ENCODE measurements around the gene PLEKHM3.

Gene PLEKHM3

DNA sequence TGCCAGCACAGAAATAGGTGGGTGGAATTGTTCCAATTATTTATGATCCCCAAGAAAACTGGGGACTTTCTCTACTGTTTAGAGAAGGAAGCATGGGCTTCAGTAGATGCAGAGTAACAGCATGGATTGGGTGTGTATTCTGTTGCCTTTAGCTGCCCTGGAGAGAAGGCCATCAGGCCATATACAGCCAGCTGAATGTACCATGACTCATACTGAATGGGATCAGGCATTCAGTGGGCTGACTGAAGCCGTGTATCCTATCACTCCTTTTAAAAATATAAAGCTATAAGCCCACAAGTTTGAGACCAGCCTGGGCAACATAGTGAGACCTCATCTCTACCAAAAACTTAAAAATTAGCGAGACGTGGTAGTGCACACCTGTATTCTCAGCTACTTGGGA lies 16.7 kb upstream of the PLEKHM3 start:
- H3K9me2 ChIP-seq (replicated peaks; ENCODE audit: low read depth, low read length), result no peaks in the 10 kb centered on the region
- TF ChIP-seq EZH2phosphoT487 (IDR thresholded peaks at IDR 0.05; ENCODE audit: borderline replicate concordance), result no peak
- TF ChIP-seq, protein P1, sequence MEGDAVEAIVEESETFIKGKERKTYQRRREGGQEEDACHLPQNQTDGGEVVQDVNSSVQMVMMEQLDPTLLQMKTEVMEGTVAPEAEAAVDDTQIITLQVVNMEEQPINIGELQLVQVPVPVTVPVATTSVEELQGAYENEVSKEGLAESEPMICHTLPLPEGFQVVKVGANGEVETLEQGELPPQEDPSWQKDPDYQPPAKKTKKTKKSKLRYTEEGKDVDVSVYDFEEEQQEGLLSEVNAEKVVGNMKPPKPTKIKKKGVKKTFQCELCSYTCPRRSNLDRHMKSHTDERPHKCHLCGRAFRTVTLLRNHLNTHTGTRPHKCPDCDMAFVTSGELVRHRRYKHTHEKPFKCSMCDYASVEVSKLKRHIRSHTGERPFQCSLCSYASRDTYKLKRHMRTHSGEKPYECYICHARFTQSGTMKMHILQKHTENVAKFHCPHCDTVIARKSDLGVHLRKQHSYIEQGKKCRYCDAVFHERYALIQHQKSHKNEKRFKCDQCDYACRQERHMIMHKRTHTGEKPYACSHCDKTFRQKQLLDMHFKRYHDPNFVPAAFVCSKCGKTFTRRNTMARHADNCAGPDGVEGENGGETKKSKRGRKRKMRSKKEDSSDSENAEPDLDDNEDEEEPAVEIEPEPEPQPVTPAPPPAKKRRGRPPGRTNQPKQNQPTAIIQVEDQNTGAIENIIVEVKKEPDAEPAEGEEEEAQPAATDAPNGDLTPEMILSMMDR (conservative IDR thresholded peaks at IDR 0.05; ENCODE audit: low read length), result no peak
- no peak overlapping the region for H3K9ac ChIP-seq (ENCODE audit: low read depth, low read length, poor library complexity, severe bottlenecking)

DNA sequence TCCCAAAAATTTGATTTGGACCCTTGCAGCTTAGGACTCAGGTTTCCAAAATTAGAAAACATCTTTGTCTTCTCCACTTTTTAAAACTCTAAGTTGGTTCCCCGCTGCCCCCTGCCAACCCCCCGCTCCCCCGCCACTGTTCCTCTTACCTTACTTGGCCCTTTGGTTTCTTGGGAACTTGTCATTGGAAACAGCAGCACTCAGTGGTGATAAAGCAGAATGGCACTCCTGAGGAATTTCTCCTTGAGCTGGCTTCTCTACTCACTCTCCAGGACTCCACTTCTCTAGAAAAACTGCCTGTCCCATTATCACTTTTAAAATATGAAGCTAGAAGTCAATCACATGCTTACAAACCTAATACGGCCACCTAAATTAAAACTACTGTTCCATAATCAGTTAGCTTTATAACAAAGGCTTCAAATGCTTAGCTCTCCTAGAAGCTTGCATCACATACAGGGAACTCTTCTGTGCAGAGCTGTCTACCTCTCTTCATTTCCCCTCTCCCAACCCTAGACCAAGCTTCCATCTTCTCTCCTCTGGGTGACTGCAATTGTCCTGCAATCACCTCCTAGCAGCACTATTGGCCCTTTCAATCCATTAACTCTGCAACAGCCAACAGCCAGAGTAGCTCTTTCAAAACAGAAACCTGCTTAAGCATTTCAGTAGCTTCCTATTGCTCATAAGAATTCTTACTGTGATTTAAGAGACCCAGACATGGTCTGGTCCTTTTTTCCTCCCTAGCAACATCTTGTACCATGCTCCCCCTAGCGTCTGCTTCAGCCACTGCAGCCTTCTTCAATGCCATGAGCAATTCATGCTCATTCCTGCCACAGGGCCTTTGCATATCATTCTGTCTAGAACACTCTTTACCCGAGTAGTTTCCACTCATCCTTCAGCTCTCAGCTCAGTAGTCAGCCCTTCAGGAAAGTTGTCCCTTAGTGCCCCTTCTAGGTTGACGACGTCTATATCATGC lies 15.2 kb upstream of the PLEKHM3 start:
- no peak overlapping the region for H3K4me3 ChIP-seq (ENCODE audit: low read length, poor library complexity, severe bottlenecking)
- H3F3A ChIP-seq (ENCODE audit: low read depth), result no peaks in the 10 kb centered on the region
- no peaks in the 10 kb centered on the region for H3K4me1 ChIP-seq (ENCODE audit: insufficient read depth, low read length, poor library complexity, severe bottlenecking)

More for the DNA sequence above, 16.7 kb upstream of the PLEKHM3 start:
- Histone ChIP-seq H3K27me3 (ENCODE audit: insufficient read depth, low read length, poor library complexity, severe bottlenecking) (no peaks in the 10 kb centered on the region), H3K9me3 (ENCODE audit: insufficient read depth, low read depth, low read length) (no peaks in the 10 kb centered on the region), H3K36me3 (ENCODE audit: insufficient read depth, low read length) (no peaks in the 10 kb centered on the region), H2AFZ (ENCODE audit: low read length) (no peak overlapping the region), H3F3A (ENCODE audit: low read depth) (no peaks in the 10 kb centered on the region), H3K79me2 (ENCODE audit: insufficient read depth, low read length) (no peaks in the 10 kb centered on the region), H4K20me1 (ENCODE audit: insufficient read depth, low read length, poor library complexity, severe bottlenecking) (no peaks in the 10 kb centered on the region), H3K4me2 (ENCODE audit: low read depth, low read length, poor library complexity, severe bottlenecking) (no peak overlapping the region), H3K4me1 (ENCODE audit: insufficient read depth, low read length, poor library complexity, severe bottlenecking) (no peaks in the 10 kb centered on the region), H3K4me3 (ENCODE audit: low read length, poor library complexity, severe bottlenecking) (no peak overlapping the region)

DNA sequence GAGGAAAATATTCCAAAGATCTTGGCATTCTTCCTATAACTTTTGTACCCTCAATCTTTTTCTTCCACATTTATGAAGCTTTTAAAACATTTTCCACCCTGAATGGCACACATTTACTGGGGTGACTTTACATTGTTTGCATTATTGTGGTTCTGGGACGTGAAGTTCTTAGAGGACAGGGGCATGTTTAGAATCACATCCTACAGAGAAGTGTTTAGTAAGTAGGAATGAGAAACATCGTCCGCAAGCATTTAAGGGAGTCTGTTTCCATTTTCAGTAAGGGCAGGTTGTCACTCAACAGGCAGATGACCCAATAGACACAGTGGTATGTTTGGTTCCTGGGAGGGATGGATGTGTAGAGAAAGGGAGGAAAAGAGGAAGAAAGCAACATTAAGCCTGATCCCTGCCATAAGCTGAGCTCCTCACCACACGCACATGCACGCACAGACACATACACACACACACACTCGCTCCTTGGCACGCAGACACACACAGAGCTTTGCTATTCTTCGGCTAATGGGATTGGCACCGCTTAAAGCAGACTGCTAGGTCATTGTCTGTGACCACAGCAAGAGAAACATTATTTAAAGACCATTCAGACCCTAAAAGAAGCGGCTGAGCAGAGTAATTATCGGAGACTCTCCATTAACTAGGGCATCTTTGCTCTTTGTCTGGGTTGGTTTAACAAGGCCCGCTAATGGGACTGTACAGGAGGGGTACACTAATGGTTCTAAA lies 14.2 kb upstream of the PLEKHM3 start:
- Histone ChIP-seq H4K20me1 (ENCODE audit: insufficient read depth, low read length, poor library complexity, severe bottlenecking) (no peaks in the 10 kb centered on the region), H3K4me1 (ENCODE audit: insufficient read depth, low read length, poor library complexity, severe bottlenecking) (no peaks in the 10 kb centered on the region), H3K27me3 (ENCODE audit: insufficient read depth, low read length, poor library complexity, severe bottlenecking) (no peaks in the 10 kb centered on the region), H3K79me2 (ENCODE audit: insufficient read depth, low read length) (no peaks in the 10 kb centered on the region), H3F3A (ENCODE audit: low read depth) (no peaks in the 10 kb centered on the region), H3K9me2 (replicated peaks; ENCODE audit: low read depth, low read length) (no peaks in the 10 kb centered on the region), H3K9me3 (ENCODE audit: insufficient read depth, low read depth, low read length) (no peaks in the 10 kb centered on the region), H3K4me2 (ENCODE audit: low read depth, low read length, poor library complexity, severe bottlenecking) (no peak overlapping the region), H2AFZ (ENCODE audit: low read length) (no peak overlapping the region), H3K36me3 (ENCODE audit: insufficient read depth, low read length) (no peaks in the 10 kb centered on the region), H3K9ac (ENCODE audit: low read depth, low read length, poor library complexity, severe bottlenecking) (no peak overlapping the region), H3K4me3 (ENCODE audit: low read length, poor library complexity, severe bottlenecking) (no peak overlapping the region)
- TF ChIP-seq, protein P1 (conservative IDR thresholded peaks at IDR 0.05; ENCODE audit: low read length), result no peak
- TF ChIP-seq EZH2phosphoT487 (IDR thresholded peaks at IDR 0.05; ENCODE audit: borderline replicate concordance), result no peak

More for the DNA sequence above, 15.2 kb upstream of the PLEKHM3 start:
- Histone ChIP-seq H3K36me3 (ENCODE audit: insufficient read depth, low read length) (no peaks in the 10 kb centered on the region), H3K9me3 (ENCODE audit: insufficient read depth, low read depth, low read length) (no peaks in the 10 kb centered on the region), H4K20me1 (ENCODE audit: insufficient read depth, low read length, poor library complexity, severe bottlenecking) (no peaks in the 10 kb centered on the region), H3K79me2 (ENCODE audit: insufficient read depth, low read length) (no peaks in the 10 kb centered on the region), H3K27me3 (ENCODE audit: insufficient read depth, low read length, poor library complexity, severe bottlenecking) (no peaks in the 10 kb centered on the region), H3K4me2 (ENCODE audit: low read depth, low read length, poor library complexity, severe bottlenecking) (no peak overlapping the region), H3K9ac (ENCODE audit: low read depth, low read length, poor library complexity, severe bottlenecking) (no peak overlapping the region), H2AFZ (ENCODE audit: low read length) (peak overlapping the region; percentile 16; the same call in 1 of the 2 replicates), H3K9me2 (replicated peaks; ENCODE audit: low read depth, low read length) (no peaks in the 10 kb centered on the region)
- TF ChIP-seq, protein P1 (conservative IDR thresholded peaks at IDR 0.05; ENCODE audit: low read length), result peak; percentile 88
- no peak for TF ChIP-seq EZH2phosphoT487 (IDR thresholded peaks at IDR 0.05; ENCODE audit: borderline replicate concordance)
